Jurkat, Clone E6-1 (cell line): Measurements from ENCODE around the gene ANKRD40CL.
"Not testable (repeated sequence)": the region's sequence is repeated elsewhere in the genome, so short reads cannot be mapped to it uniquely, and the experiment has no call there.

Source experiments
- DNase-seq: peaks from one replicate; pipeline ENCODE4 v3.0.0-alpha.2; 2011; ENCODE audit warnings: low read depth, low spot score
- H3K4me3 ChIP-seq: 2 replicates; pipeline ENCODE4 v1.5.1; 2011; ENCODE audit warnings: mild to moderate bottlenecking, low read length, control low read depth, moderate library complexity

The ANKRD40CL gene

DNA sequence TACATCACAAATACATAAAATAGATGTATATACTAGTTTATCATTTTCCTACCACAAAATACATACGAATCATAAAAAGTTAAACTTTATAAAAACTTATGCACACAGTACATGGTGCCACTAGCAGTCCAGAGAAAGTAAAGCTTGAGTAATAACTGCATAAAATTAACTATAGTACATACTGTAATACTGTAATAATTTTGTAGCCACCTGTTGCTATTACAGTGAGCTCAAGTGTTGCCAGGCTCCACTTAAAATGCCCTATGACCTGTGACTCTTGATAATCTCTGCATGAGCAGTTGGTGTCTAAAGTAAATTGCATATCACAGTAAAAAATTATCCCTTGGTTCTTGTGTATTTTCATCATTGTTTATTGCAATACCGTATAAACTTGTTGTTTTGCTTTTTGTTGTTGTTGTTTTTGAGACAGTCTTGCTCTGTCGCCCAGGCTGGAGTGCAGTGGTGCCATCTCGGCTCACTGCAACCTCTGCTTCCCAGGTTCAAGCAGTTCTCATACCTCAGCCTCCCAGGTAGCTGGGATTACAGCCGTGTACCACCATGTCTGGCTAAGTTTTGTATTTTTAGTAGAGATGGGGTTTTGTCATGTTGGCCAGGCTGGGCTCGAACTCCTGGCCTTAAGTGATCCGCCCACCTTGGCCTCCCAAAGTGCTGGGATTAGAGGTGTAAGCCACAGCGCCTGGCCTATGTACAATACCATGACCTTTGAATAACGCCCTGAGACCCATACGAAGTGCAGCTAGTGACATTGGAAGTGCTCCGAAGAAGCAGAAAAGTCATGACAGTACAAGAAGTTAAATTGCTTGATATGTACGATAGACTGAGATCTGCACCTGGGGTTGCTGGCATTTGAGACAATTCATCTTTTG, 41.3 kb downstream of the ANKRD40CL start:
- no peak overlapping the region for H3K4me3 ChIP-seq
- DNase-seq: no peak

DNA sequence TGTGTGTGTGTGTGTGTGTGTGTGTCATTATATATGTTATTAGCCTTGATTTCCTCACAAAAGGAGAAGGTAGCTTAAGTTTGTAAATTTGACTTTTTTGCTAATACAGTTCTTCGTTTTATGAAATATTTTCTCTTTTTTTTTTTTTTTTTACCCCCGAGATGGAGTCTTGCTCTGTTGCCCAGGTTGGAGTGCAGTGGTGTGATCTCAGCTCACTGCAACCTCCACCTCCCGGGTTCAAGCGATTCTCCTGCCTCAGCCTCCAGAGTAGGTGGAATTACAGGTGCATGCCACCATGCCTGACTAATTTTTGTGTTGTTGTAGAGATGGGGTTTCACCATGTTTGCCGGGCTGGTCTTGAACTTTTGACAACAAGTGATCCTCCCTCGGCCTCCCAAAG, 42.7 kb downstream of the ANKRD40CL start:
- H3K4me3 ChIP-seq, DNase-seq: not testable (repeated sequence)

DNA sequence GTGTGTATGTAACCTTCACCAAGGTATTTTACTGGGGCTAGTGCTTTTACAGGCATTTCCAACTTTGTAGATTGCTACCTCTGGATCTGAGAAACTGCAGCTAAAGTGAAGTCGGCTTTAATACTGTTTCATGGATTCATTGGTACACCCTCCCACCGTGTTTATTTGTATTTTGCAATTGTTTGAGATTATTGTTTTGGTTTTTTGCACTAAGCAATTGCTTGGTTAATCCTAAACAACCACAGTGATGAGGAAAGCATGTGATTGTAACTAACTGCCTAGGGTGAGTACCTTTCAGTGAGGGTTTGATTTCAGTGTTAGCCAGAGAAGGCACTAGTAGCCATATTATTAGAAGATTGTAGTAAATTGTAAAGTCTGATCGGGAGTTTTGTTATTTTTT, 44.6 kb downstream of the ANKRD40CL start:
- H3K4me3 ChIP-seq: no peak overlapping the region

DNA sequence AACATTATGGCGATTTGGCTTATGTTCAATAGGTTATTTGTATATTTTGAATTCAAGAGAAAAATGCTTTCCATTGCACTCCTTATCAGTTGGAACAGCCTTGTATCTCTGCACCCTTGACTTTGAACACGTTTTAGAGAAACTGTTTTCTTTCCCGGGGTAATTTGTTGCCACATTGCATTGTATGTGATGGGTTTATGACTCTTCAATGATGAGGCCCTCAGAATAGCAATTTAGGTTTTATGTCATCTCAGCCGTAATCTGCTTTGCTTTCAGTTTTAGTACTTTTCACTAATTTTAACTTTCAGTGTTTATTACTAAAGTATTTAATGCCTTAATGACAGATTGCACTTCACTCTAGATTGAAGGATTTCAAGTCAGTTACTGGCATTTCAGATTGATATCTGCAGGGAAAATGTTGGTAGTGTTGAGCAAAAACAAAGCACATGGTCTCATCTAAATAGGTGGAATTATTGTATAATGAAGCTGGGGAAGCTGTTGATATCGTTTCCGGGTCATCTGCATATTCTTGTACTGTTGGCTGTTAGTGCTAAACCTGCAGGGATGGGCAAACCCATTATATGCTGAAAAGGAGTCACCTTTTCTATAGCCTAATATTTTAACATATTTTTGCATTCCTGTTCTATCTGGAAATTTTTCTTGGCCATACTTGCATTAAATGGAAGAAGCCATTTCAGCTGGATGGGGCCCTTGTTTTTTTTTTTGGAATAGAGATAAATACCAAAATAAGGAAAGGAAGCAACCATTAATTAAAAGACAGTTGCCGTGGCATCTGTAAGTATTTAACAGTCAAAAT, 45.9 kb downstream of the ANKRD40CL start:
- DNase-seq: peak; percentile 29

More for the DNA sequence above, 44.6 kb downstream of the ANKRD40CL start:
- DNase-seq: no peak

DNA sequence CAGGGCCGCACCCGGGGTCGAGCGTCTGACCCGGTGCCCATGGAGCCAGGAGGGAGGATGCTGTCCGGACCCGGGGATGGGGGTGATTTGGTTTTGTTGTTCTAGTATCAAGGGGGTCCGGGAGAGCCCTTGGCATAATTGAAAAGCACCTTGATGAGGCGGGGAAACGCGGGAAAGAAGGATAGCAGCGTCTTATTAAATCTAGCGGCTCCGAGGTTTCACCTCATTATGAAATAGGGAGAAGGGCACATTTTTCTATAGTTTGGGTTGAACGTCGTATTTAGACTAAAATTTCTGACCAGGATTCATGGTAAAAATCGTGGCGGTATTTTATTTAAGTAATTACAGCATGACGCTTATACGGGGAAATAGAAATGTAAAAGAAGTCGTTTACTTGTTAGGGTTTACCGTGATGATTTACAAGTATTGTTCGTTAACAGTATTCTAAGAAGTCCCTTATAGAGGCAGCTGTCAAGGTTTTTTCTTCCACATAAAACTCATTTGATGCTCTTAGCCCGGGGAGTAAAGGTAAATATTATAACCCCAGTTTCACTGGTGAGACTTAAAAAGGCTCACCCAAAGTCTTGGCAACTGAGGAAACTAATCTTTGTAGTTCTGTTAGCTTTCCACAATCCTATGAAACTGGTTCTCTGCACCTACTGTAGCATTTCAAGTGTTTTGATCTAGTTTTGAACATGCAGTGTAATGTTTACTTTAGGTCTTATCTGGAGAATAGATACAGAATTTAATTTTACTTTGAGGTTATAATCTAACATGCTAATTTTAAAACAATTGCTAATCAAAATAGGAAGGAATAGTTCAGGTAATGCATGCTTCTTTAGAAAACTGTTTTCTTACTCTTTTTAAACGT, 47.2 kb downstream of the ANKRD40CL start:
- H3K4me3 ChIP-seq: peak overlapping the region; percentile 72
- no peak for DNase-seq

More for the DNA sequence above, 45.9 kb downstream of the ANKRD40CL start:
- H3K4me3 ChIP-seq: peak overlapping the region; percentile 72

DNA sequence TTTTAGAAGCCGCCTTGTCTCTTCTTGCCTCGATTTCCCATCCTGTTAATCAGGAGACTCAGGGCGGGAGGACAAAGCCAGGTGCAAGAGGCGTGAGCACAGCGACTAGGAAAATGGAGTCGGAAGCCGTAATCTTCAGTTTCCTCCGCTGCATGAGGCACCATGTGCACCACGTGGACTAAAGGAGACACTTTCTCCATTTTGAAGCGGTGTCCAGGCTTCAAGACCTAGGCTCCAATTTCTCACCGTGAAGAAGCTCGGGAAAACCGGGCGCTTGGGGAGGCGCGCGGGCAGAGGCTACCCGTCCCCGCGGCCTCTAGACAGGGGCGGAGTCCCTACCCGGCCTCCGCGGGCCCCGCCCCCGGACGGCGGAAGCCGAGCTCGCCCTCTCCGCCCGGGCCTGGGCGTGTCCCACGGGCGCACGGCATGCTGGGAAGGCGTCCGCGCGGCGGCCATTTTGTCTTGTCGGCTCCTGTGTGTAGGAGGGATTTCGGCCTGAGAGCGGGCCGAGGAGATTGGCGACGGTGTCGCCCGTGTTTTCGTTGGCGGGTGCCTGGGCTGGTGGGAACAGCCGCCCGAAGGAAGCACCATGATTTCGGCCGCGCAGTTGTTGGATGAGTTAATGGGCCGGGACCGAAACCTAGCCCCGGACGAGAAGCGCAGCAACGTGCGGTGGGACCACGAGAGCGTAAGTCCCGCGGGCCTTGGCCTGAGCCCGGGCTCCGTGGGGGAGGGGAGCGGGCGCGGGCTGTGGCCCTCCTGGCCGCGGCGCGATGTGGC, 48.0 kb downstream of the ANKRD40CL start, which contains the start of gene LUC7L3:
Gene LUC7L3 (plus strand): TSS at position 460 of the 780 bp plus-strand sequence. CDS start 130 bp downstream, at position 590.
- peak; percentile 90 for DNase-seq

DNA sequence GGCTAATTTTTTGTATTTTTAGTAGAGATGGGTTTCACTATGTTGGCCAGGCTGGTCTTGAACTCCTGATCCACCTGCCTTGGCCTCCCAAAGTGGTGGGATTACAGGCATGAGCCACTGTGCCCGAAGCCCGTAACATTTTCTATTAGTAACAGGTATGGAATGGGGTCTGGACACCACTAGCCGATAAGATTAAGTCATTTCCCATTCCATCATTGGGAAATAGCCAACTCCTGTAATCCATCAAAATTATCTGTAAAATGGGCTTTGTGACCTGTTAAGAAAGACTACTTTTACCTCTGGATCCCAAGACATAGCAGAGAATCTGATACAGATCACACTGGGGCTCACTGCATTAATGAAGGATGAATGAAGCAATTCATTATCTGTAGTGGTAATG, 51.8 kb downstream of the ANKRD40CL start:
- DNase-seq: no peak
- no peak overlapping the region for H3K4me3 ChIP-seq

More for the DNA sequence above, 48.0 kb downstream of the ANKRD40CL start, which contains the start of gene LUC7L3:
- H3K4me3 ChIP-seq: peak within 1 kb of the TSS; percentile 72

DNA sequence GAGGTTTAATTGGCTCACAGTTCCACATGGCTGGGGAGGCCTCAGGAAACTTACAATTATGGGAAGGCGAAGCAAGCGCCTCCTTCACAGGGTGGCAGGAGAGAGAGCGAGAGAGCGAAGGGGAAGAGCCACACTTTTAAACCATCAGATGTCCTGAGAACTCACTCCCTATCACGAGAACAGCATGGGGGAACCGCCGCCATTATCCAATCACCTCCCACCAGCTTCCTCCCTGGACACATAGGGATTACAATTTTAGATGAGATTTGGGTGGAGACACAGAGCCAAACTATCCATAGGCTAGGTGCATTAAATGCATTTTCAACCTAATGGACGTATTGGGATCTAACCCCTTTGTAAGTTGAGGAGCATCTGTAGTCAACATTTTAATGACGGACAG, 54.7 kb downstream of the ANKRD40CL start:
- no peak for DNase-seq
- no peak overlapping the region for H3K4me3 ChIP-seq
